NB4 (cell line): Measurements from ENCODE around the gene PIGW.
A peak's percentile ranks its signal among the peaks of the same experiment; 100 is the strongest.

ENCODE experiments used
- DNase-seq: peaks from one replicate; pipeline ENCODE4 v3.0.0; 2010; ENCODE audit warnings: low read depth
- H3K4me3 ChIP-seq: one replicate; pipeline ENCODE4 v1.5.1; 2011; ENCODE audit warnings: mild to moderate bottlenecking, low read depth, low read length, moderate library complexity
- MAX ChIP-seq: IDR thresholded peaks from 2 replicates; pipeline ENCODE4 v1.6.1; 2011; ENCODE audit warnings: low read depth, low read length
- MYC ChIP-seq: IDR thresholded peaks from 2 replicates; pipeline ENCODE4 v1.6.1; 2011; ENCODE audit warnings: low read depth, low read length
- POLR2A ChIP-seq: IDR thresholded peaks from 2 replicates; pipeline ENCODE4 v1.6.1; 2011; ENCODE audit warnings: mild to moderate bottlenecking; ENCODE audit not compliant: insufficient read length; ENCODE audit errors: extremely low read depth
- TF ChIP-seq, protein P1 (sequence below): IDR thresholded peaks from one replicate; pipeline ENCODE4 v1.5.1; 2012; ENCODE audit warnings: low read depth, low read length

The PIGW gene

GRCh38 chr17:36494674-36495073 is 40.1 kb upstream of the PIGW start:
- no peak for DNase-seq
- no peak overlapping the region for H3K4me3 ChIP-seq
- TF ChIP-seq MAX (no peak), MYC (no peak), POLR2A (no peak)
- TF ChIP-seq, protein P1, sequence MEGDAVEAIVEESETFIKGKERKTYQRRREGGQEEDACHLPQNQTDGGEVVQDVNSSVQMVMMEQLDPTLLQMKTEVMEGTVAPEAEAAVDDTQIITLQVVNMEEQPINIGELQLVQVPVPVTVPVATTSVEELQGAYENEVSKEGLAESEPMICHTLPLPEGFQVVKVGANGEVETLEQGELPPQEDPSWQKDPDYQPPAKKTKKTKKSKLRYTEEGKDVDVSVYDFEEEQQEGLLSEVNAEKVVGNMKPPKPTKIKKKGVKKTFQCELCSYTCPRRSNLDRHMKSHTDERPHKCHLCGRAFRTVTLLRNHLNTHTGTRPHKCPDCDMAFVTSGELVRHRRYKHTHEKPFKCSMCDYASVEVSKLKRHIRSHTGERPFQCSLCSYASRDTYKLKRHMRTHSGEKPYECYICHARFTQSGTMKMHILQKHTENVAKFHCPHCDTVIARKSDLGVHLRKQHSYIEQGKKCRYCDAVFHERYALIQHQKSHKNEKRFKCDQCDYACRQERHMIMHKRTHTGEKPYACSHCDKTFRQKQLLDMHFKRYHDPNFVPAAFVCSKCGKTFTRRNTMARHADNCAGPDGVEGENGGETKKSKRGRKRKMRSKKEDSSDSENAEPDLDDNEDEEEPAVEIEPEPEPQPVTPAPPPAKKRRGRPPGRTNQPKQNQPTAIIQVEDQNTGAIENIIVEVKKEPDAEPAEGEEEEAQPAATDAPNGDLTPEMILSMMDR, result no peak

- no peak for TF ChIP-seq MYC
- no peak for TF ChIP-seq MAX
- TF ChIP-seq, protein P1, result no peak
- TF ChIP-seq POLR2A, result no peak
- no peak overlapping the region for H3K4me3 ChIP-seq
These were observed 39.7 kb upstream of the PIGW start for GRCh38 chr17:36495076-36495578.

GRCh38 chr17:36496018-36496789 is 38.6 kb upstream of the PIGW start:
- no peak for TF ChIP-seq MAX
- no peak for TF ChIP-seq POLR2A
- TF ChIP-seq MYC, result no peak
- TF ChIP-seq, protein P1, result no peak
- no peak for DNase-seq
- H3K4me3 ChIP-seq, result no peak overlapping the region

More at GRCh38 chr17:36495076-36495578, 39.7 kb upstream of the PIGW start:
- DNase-seq, result peak; percentile 46

- no peak for DNase-seq
These were observed 36.6 kb upstream of the PIGW start for GRCh38 chr17:36498155-36498554.

GRCh38 chr17:36498560-36499300 is 36.1 kb upstream of the PIGW start:
- no peak for DNase-seq

More at GRCh38 chr17:36498155-36498554, 36.6 kb upstream of the PIGW start:
- H3K4me3 ChIP-seq, result no peak overlapping the region
- no peak for TF ChIP-seq MYC
- TF ChIP-seq POLR2A, result no peak
- TF ChIP-seq, protein P1, result no peak

More at GRCh38 chr17:36498560-36499300, 36.1 kb upstream of the PIGW start:
- TF ChIP-seq POLR2A (no peak), MAX (no peak)
- TF ChIP-seq, protein P1, result no peak
- H3K4me3 ChIP-seq, result no peak overlapping the region
